Lower lobe of right lung (tissue), 2 donors: ENCODE data around the gene PARP12. TPM values are rescaled to one million over a fixed set of nuclear protein-coding genes. Genes with fewer than 3 reads are reported as not detected.

Experiments
- ATAC-seq, 2 donors: fragments of 200-7000 bp; cut with Tn5 transposase; one replicate each; pipeline ENCODE4 v1.9.1; 2020 to 2022; ENCODE audit warnings: mild to moderate bottlenecking in 2 of 2, moderate library complexity in 2 of 2
- DNase-seq: peaks from one replicate; pipeline ENCODE4 v3.0.0-alpha.2; 2020
- H3K27ac ChIP-seq: fragments of 200-600 bp; one replicate; pipeline ENCODE4 v1.8.0; 2022
- H3K27me3 ChIP-seq: fragments of 200-600 bp; one replicate; pipeline ENCODE4 v1.8.0; 2022; ENCODE audit warnings: low read depth
- H3K36me3 ChIP-seq: fragments of 200-600 bp; one replicate; pipeline ENCODE4 v1.8.0; 2022; ENCODE audit warnings: mild to moderate bottlenecking
- H3K4me1 ChIP-seq: fragments of 200-600 bp; one replicate; pipeline ENCODE4 v1.8.0; 2022
- H3K4me3 ChIP-seq: fragments of 200-600 bp; one replicate; pipeline ENCODE4 v1.8.0; 2022; ENCODE audit warnings: mild to moderate bottlenecking
- H3K9me3 ChIP-seq: fragments of 200-600 bp; one replicate; pipeline ENCODE4 v1.8.0; 2022
- CTCF ChIP-seq: fragments of 200-600 bp; IDR thresholded peaks from one replicate; pipeline ENCODE4 v1.8.0; 2022; ENCODE audit warnings: antibody characterized with exemption, mild to moderate bottlenecking
- intact Hi-C: fragments of 100-400 bp; cut with DNase I; formaldehyde crosslinking; loops from one replicate; pipeline ENCODE4 v1.11.0; 2022
- total RNA-seq: library from RNA; stranded (reverse); fragmentation: NEBNext Ultra II Directional; extraction: Animal tissue kit (Norgen Biotek cat#: 25700); gene quantifications from one replicate; pipeline ENCODE4 v1.2.1, GENCODE V29; 2021
- donor health status: DM: no; HTN: yes; CAD: no; lungs with severe emphysema.

The PARP12 gene
- total RNA-seq, 1 donor from 2014 or later, result 122 TPM

GRCh38 chr7:140067052-140067451, 4.3 kb upstream of the PARP12 start:
- Histone ChIP-seq H3K27ac (no peak overlapping the region), H3K9me3 (peaks cover 23% of the 10 kb centered on the region), H3K36me3 (no peaks in the 10 kb centered on the region), H3K4me1 (peaks cover 7% of the 10 kb centered on the region), H3K4me3 (no peak overlapping the region), H3K27me3 (no peaks in the 10 kb centered on the region)
- no peak for DNase-seq
- intact Hi-C loops, result no loop called here
- TF ChIP-seq CTCF, result no peak
- no peak for ATAC-seq

GRCh38 chr7:140062118-140062527, 628 bp downstream of the PARP12 start:
- peak overlapping the region; percentile 95 for H3K27ac ChIP-seq
- H3K9me3 ChIP-seq, result peaks cover 13% of the 10 kb centered on the region
- DNase-seq, result peak; percentile 67
- ATAC-seq, result peak; percentile 43 to 47
- peaks cover 3% of the 10 kb centered on the region for H3K36me3 ChIP-seq
- H3K4me3 ChIP-seq, result peak overlapping the region; percentile 82
- intact Hi-C loops, result no loop called here
- H3K4me1 ChIP-seq, result peaks cover 54% of the 10 kb centered on the region
- TF ChIP-seq CTCF, result no peak
- no peaks in the 10 kb centered on the region for H3K27me3 ChIP-seq

- H3K27ac ChIP-seq, result peak overlapping the region; percentile 95
- H3K4me1 ChIP-seq, result peaks cover 56% of the 10 kb centered on the region
- no peak for ATAC-seq
- TF ChIP-seq CTCF, result no peak
- DNase-seq, result no peak
- H3K4me3 ChIP-seq, result peak overlapping the region; percentile 82
- no peaks in the 10 kb centered on the region for H3K27me3 ChIP-seq
- H3K9me3 ChIP-seq, result peaks cover 7% of the 10 kb centered on the region
- intact Hi-C loops, result no loop called here
- peaks cover 8% of the 10 kb centered on the region for H3K36me3 ChIP-seq
These were observed 1.2 kb downstream of the PARP12 start for GRCh38 chr7:140061607-140061930.

- TF ChIP-seq CTCF, result no peak
- Histone ChIP-seq H3K27me3 (no peaks in the 10 kb centered on the region), H3K4me1 (peaks cover 61% of the 10 kb centered on the region), H3K9me3 (peaks cover 1% of the 10 kb centered on the region), H3K36me3 (peaks cover 14% of the 10 kb centered on the region), H3K27ac (peak overlapping the region; percentile 95), H3K4me3 (peak overlapping the region; percentile 82)
- ATAC-seq (no peak), DNase-seq (no peak)
- intact Hi-C loops, result no loop called here
These were observed 1.8 kb downstream of the PARP12 start for GRCh38 chr7:140060788-140061606.

- intact Hi-C loops, result no loop called here
- Histone ChIP-seq H3K9me3 (no peaks in the 10 kb centered on the region), H3K36me3 (peaks cover 19% of the 10 kb centered on the region), H3K27me3 (no peaks in the 10 kb centered on the region), H3K4me3 (peak overlapping the region; percentile 82), H3K4me1 (peaks cover 61% of the 10 kb centered on the region), H3K27ac (peak overlapping the region; percentile 95)
- ATAC-seq (no peak), DNase-seq (no peak)
- TF ChIP-seq CTCF, result no peak
These were observed 2.5 kb downstream of the PARP12 start for GRCh38 chr7:140060243-140060630.
